LNCaP clone FGC (cell line): Measurements from ENCODE around the gene RBBP8NL.

Experiments
- DNase-seq: peaks from one replicate; pipeline ENCODE4 v3.0.0-alpha.2; 2011; ENCODE audit warnings: low read depth
- H3K4me3 ChIP-seq: 2 replicates; pipeline ENCODE4 v1.5.1; 2011; ENCODE audit warnings: mild to moderate bottlenecking, low read depth, low read length, control low read depth
- TF ChIP-seq, protein P1 (sequence below): IDR thresholded peaks from 2 replicates; pipeline ENCODE4 v1.5.1; 2012; ENCODE audit warnings: mild to moderate bottlenecking; ENCODE audit not compliant: control insufficient read depth, insufficient read depth; ENCODE audit errors: extremely low read depth

RBBP8NL gene

DNA sequence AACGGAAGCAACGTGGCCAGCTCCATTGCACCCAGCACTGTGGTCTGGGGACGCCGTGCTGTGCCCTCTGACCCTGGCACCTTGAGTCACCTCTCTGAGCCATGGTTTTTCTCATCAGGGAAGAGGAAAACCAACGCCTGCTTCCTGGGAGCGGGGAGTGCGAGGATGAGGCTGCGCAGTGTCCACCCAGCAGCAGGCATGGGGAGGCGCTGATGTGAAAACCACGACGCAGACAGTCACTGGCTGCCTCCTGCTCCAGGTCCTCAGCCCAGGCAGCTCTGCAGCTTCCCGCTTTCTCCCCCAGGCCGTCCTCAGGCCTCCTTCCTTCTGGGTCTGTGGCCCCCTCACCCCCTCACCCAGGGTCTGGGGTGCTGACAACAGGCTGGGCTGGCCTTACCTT lies 34.5 kb upstream of the RBBP8NL start:
- DNase-seq: no peak
- H3K4me3 ChIP-seq: no peak overlapping the region
- TF ChIP-seq, protein P1, sequence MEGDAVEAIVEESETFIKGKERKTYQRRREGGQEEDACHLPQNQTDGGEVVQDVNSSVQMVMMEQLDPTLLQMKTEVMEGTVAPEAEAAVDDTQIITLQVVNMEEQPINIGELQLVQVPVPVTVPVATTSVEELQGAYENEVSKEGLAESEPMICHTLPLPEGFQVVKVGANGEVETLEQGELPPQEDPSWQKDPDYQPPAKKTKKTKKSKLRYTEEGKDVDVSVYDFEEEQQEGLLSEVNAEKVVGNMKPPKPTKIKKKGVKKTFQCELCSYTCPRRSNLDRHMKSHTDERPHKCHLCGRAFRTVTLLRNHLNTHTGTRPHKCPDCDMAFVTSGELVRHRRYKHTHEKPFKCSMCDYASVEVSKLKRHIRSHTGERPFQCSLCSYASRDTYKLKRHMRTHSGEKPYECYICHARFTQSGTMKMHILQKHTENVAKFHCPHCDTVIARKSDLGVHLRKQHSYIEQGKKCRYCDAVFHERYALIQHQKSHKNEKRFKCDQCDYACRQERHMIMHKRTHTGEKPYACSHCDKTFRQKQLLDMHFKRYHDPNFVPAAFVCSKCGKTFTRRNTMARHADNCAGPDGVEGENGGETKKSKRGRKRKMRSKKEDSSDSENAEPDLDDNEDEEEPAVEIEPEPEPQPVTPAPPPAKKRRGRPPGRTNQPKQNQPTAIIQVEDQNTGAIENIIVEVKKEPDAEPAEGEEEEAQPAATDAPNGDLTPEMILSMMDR: no peak

DNA sequence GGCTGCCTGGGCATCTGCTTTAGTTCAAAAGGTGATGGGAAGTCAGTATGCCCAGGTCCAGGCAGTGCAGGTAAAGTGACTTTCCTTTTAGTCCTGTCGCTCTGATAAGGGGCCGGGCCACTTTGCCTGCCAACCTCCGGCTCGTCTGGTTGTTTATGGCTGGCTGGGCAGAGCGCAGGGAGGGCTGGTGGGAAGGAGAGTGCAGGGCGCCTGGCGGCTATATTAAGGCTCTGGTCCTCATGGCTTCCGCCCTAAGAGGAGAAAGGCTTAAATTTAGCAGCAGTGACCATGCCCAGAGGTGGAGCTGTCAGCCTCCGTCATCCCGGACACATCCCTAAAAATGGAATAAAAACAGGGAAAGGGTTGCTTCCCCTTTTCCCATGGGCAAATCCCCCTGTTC lies 33.8 kb upstream of the RBBP8NL start:
- no peak overlapping the region for H3K4me3 ChIP-seq
- DNase-seq: no peak
- TF ChIP-seq, protein P1: no peak

DNA sequence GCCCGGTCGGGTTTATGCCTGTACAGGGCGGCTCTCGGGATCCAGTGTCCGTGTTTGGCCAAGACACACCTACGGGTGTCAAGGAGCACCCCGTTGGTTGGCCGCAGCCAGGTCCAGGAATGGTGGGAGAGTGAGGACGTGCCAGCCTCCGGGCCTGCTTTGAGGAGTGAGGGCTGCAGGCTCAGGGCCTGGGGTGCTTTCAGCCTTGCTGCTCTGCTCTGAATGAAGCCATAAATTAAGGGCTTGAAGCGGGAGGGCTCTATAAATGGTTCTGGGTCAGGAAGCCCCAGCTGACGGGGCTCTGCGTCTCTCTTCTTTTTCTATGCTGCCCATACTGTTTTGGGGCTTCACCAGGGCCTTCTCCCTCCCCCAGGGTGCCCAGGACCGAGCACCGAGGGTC lies 33.3 kb upstream of the RBBP8NL start:
- no peak overlapping the region for H3K4me3 ChIP-seq
- TF ChIP-seq, protein P1: no peak
- no peak for DNase-seq

DNA sequence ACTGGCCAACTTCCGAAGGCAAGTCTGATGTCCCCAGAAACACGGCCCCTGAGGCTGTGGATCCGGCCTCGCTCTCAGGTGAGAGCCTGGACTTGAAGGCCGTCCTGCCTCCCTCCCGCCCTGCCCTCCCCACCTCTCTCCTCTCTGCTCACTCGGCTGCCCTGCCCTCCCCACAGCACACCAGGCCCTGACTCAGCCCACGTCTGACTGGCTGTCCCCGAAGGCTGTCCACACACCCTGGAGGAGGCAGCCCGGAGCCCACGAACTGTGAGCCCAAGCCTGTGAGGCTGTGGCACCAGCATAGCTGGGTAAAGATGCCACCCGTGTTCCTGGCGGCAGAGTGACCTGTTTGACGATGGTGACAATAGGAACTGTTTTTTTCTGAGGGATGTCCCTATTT lies 32.1 kb upstream of the RBBP8NL start:
- no peak for DNase-seq
- TF ChIP-seq, protein P1: no peak
- H3K4me3 ChIP-seq: no peak overlapping the region

DNA sequence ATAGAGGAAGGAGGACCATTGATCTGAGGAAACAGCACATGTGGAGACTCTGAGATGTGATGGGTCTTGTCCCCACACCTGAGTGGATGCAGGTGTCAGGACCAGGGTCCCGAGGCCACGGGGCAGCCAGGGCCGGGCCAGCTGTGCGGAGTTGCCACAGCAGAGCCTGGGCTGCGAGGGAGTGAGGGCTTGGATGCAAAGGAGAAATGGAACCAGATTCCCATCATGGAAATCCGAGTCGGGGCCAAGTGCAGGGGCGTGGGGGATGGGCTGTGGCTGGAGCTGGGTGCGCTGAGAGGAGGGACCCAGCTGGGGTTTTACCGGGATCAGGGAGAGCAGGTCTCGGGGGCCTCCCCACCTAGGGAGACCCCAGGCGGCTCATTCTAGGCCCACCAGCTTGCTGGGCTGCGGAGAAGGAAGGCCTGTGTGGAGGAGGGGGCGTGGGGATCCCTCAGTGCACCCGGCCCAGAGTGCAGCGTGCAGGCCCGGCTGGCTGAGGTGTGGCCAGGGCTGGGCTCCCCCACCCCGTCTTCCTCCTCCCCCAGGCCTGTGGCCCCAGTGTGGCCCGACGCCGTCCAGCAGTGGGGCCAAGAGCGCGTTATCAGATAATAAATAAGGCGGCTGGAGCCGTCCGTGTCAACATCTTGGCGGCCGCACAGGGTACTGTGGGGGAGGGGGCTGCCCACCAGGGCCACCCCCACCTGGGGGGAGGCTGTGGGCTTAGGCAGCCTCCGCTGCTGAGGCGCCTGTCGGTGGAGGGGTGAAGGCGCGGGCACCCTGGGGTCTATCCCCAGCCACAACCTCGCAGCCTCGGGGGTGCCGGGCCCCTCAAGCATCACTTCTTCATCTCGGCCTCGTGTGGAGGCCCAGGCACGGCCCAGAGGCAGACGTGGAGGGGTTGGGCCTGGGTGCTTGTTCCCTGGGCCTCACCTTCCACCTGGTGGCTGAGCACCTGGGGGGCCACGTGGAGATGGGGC lies 31.2 kb upstream of the RBBP8NL start:
- DNase-seq: no peak
- no peak overlapping the region for H3K4me3 ChIP-seq
- TF ChIP-seq, protein P1: no peak

DNA sequence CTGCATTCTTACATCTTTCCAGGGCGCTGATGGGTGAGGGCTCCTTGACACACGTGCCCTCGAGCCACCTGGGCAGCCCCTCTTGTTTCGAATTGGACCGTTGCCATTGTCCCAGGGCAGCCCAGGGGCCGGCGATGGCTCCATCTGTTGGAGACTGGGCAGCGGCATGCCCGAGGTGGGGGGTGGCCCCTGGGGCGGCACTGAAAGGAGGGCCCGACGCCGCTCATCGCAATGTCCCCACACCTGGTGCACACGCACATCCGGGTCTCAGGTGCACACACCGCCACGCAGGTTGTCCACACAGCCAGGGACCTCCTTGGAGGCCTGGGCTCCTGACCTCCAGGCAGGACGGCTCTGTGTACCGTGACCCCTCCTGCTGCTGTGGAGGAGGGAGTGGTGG lies 30.5 kb upstream of the RBBP8NL start:
- DNase-seq: no peak
- TF ChIP-seq, protein P1: no peak
- no peak overlapping the region for H3K4me3 ChIP-seq

DNA sequence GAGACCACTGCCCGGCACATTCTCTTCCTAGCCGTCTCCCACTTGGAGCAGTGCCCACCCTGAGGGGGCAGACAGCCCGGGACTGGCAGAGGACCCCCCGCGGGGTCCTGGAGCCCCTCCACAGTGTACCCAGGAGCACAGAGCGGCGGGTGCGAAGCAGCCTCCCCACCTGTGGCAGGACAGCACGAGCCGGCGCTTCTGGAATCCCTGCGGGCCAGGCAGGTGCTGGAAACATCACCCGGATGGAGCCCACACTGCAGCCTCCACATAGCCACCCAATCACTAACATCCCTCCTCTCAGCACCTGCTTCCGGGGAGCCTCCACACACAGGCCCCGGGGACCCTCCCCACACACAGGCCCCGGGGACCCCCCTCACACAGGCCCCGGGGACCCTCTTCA lies 29.8 kb upstream of the RBBP8NL start:
- no peak for DNase-seq
- H3K4me3 ChIP-seq: no peak overlapping the region
- TF ChIP-seq, protein P1: no peak
